ENCODE results near the gene SCUBE1. TPM values are rescaled to one million over a fixed set of nuclear protein-coding genes. Genes with fewer than 3 reads are reported as not detected.

The SCUBE1 gene
- total and polyA plus RNA-seq, 2 of the 8 experiments (the other 6 are each of a cell fraction or from before 2014, with no cell fraction given), result 2.3 to 4.9 TPM

- no peak for TF ChIP-seq KDM5A (IDR thresholded peaks at IDR 0.05; ENCODE audit: low read length)
- no peak for TF ChIP-seq KDM4A (IDR thresholded peaks at IDR 0.05; ENCODE audit: low read depth, low read length, severe bottlenecking)
- TF ChIP-seq ZNF274 (IDR thresholded peaks at IDR 0.05; ENCODE audit: borderline replicate concordance, extremely low read depth, low read length), result no peak
- no peak for TF ChIP-seq NANOG (IDR thresholded peaks at IDR 0.05; ENCODE audit: insufficient read depth, low read depth, low read length, poor library complexity, severe bottlenecking)
Measured at GRCh38 chr22:43163241-43163795, 179.9 kb downstream of the SCUBE1 start (continued).
